ENCODE data around the gene CHST15. TPM values are rescaled to one million over a fixed set of nuclear protein-coding genes. Genes with fewer than 3 reads are reported as not detected.

CHST15 gene
- total RNA-seq, 6 donors from 2014 or later, result 16.1 to 54.5 (median 27.3) TPM

DNA sequence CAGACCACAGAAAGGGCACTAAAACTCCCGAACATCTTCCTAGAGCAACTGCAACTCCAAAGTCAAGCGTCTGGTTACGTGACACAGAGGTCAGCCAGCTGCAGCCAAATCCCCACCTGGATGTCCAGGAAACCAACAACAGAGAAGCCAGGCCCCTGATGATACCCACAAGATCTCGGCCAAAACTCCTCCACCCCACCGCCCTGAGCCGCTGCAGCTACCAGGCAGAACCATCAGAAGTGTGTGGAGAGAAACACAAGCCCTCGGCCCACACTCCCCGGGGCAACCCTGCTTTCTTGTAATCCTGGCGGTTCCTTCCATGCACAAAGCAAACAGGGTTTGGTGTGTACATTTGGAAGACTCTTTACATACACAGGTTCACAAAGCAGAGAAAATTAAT, 8.7 kb downstream of the CHST15 start:
- ATAC-seq (ENCODE audit: low FRiP score in 2 of 2), result no peak
- WGBS, 2 donors, result 68 to 73% methylated on average over 6 to 9 of the region's 9 CpGs
- H3K27ac ChIP-seq, result no peak overlapping the region

DNA sequence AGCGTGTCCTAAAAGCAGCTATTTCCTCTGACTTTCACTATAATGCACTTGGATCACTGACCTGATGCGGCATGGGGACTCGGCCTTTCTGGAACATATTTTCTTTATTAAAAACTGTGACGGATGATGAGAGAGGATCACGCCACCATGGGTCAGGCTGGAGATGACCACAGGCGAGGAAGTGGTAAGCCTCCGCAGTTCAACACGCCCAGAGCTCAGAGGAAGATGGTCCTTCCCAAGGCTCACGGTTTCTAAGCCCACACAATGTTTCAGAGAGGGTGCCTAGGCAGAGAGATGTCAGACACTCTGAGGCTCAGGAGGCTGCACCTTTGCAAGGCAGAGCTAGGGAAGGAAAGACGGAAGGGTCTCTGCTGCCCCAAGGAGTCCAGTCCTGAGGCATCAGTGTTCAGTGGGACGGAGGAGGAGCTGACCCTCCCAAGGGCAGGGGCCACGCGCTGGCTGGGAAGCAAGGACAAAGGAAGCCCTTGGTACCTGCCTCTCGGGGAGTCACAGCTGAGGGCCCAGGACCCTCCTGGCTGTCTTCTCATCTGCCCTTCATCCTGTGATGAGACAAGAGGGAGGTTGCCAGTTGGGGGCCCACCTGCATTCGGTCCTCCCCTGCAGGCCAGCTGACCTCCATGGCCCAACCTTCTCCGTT, 9.5 kb downstream of the CHST15 start:
- DNase-seq (peak in 1 of 2 donors; percentile 38), ATAC-seq (ENCODE audit: low FRiP score in 2 of 2) (peak in 1 of 2 donors; percentile 42)
- no peak overlapping the region for H3K4me3 ChIP-seq
- H3K27me3 ChIP-seq, result no peaks in the 10 kb centered on the region
- 78 to 86% methylated on average over 9 to 16 of the region's 16 CpGs for WGBS, 2 donors
- TF ChIP-seq POLR2AphosphoS5 (IDR thresholded peaks at IDR 0.05), result peak in 1 of 2 donors; percentile 12
- TF ChIP-seq POLR2A (IDR thresholded peaks at IDR 0.05), result no peak
- H3K4me1 ChIP-seq, result peaks cover 0 to 29% (median 25%) of the 10 kb centered on the region in 4 donors
- H3K36me3 ChIP-seq, result no peaks in the 10 kb centered on the region
- no peaks in the 10 kb centered on the region for H3K9me3 ChIP-seq
- no peak overlapping the region for H3K27ac ChIP-seq

More for the DNA sequence above, 8.7 kb downstream of the CHST15 start:
- Histone ChIP-seq H3K27me3 (no peaks in the 10 kb centered on the region), H3K4me1 (peaks cover 2 to 38% (median 32%) of the 10 kb centered on the region in 4 donors), H3K36me3 (no peaks in the 10 kb centered on the region), H3K9me3 (no peaks in the 10 kb centered on the region), H3K4me3 (no peak overlapping the region)
- DNase-seq, result no peak
- no peak for TF ChIP-seq POLR2AphosphoS5 (IDR thresholded peaks at IDR 0.05)
- no peak for TF ChIP-seq EP300 (IDR thresholded peaks at IDR 0.05)
- TF ChIP-seq, protein P1, sequence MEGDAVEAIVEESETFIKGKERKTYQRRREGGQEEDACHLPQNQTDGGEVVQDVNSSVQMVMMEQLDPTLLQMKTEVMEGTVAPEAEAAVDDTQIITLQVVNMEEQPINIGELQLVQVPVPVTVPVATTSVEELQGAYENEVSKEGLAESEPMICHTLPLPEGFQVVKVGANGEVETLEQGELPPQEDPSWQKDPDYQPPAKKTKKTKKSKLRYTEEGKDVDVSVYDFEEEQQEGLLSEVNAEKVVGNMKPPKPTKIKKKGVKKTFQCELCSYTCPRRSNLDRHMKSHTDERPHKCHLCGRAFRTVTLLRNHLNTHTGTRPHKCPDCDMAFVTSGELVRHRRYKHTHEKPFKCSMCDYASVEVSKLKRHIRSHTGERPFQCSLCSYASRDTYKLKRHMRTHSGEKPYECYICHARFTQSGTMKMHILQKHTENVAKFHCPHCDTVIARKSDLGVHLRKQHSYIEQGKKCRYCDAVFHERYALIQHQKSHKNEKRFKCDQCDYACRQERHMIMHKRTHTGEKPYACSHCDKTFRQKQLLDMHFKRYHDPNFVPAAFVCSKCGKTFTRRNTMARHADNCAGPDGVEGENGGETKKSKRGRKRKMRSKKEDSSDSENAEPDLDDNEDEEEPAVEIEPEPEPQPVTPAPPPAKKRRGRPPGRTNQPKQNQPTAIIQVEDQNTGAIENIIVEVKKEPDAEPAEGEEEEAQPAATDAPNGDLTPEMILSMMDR (IDR thresholded peaks at IDR 0.05), result no peak
- TF ChIP-seq POLR2A (IDR thresholded peaks at IDR 0.05), result no peak

DNA sequence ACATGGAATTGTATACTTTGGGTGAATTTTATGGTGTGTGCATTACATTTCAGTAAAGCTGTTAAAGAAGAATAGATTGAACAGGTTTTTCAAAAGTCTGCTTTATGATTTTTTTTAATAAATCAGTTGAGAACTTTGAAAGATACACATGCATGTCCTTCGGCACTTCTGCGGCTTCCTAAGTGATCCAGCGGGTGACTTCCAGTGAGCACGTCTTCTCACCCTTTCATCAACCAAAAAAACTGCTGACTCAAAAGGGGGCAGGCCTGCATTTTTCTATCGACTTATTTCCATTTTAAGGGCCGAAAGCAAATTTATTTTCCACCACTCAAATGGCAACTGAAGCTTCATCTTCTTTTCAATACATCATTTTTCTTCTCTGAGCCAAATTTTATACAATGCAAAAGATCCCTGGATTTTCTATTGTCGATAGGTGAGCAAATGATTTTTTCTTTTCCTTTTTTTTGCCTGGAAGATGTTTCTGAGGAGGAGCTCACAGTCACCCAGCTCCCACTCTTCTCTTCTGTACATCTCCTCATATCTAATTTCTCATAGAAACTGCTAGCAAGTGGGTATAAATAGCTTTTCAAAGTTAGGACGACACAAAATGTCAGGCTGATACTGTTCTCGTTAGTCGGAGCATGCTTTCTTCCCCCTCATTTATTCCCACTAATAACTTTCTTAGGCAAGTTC, 10.2 kb downstream of the CHST15 start:
- H3K4me3 ChIP-seq, result no peak overlapping the region
- 87 to 93% methylated on average over 10 of the region's 10 CpGs for WGBS, 2 donors

DNA sequence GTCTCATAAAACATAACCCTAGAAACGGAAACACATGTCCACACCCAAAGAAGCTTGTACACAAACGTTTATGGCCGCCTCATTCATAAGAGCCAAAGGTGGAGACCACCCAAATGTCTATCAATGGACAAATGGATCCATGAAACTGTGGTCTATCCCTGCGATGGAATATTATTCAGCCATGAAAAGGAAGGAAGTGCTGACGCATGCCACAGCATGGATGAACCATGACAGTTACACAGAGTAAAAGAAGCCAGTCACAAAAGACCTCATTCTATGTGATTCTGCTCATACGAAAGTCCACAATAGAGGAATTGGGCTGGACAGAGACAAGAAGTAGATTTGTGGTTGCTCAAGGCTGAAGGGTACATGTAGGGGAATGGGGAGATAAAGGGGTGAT, 10.8 kb downstream of the CHST15 start:
- no peak for TF ChIP-seq POLR2AphosphoS5 (IDR thresholded peaks at IDR 0.05)
- TF ChIP-seq, protein P1 (IDR thresholded peaks at IDR 0.05), result no peak
- no peak for TF ChIP-seq POLR2A (IDR thresholded peaks at IDR 0.05)
- TF ChIP-seq EP300 (IDR thresholded peaks at IDR 0.05), result no peak
- no peak for ATAC-seq (ENCODE audit: low FRiP score in 2 of 2)
- H3K9me3 ChIP-seq, result no peaks in the 10 kb centered on the region

More for the DNA sequence above, 10.2 kb downstream of the CHST15 start:
- ATAC-seq (ENCODE audit: low FRiP score in 2 of 2) (no peak), DNase-seq (no peak)
- H3K27ac ChIP-seq, result no peak overlapping the region
- TF ChIP-seq EP300 (IDR thresholded peaks at IDR 0.05), result no peak
- H3K27me3 ChIP-seq, result no peaks in the 10 kb centered on the region
- no peaks in the 10 kb centered on the region for H3K9me3 ChIP-seq
- no peaks in the 10 kb centered on the region for H3K36me3 ChIP-seq
- H3K4me1 ChIP-seq, result peaks cover 0 to 22% (median 19%) of the 10 kb centered on the region in 4 donors

DNA sequence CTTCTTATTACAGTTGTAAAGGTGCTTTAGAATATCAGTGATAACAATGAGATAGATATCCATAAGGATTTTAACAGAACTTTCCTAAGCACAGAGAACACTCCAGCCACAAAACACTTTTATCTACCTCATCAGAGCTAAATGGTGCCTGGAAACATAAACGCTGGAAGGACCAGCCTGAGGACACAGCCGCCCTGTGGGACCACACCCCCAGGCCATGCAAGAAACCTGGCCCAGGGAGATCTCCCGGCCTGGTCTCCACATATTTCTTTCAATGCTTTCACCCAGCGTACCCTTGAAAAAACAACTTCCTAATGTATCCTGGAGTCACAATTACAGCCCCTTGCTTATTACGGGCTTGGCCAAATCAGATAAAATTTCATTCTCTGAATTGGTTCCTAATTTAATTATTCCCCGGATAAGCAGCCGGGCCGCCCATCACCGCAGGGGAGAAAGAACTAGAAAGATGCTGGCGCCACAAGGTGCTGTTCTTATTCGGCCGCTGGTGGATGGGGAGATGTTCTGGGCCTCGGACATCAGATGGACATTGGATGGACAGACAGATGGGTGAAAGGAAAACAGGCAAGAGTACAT, 11.8 kb downstream of the CHST15 start:
- H3K27me3 ChIP-seq, result no peaks in the 10 kb centered on the region
- 71 to 84% methylated on average over 13 of the region's 13 CpGs for WGBS, 2 donors
- H3K9me3 ChIP-seq, result no peaks in the 10 kb centered on the region
- H3K4me3 ChIP-seq, result no peak overlapping the region
- no peaks in the 10 kb centered on the region for H3K36me3 ChIP-seq
- no peak overlapping the region for H3K27ac ChIP-seq
- no peak for TF ChIP-seq EP300 (IDR thresholded peaks at IDR 0.05)
- TF ChIP-seq POLR2A (IDR thresholded peaks at IDR 0.05), result no peak
- TF ChIP-seq POLR2AphosphoS5 (IDR thresholded peaks at IDR 0.05), result no peak
- TF ChIP-seq, protein P1 (IDR thresholded peaks at IDR 0.05), result no peak
- DNase-seq (no peak), ATAC-seq (ENCODE audit: low FRiP score in 2 of 2) (no peak)
- peaks cover 0 to 16% (median 7%) of the 10 kb centered on the region in 4 donors for H3K4me1 ChIP-seq

More for the DNA sequence above, 10.8 kb downstream of the CHST15 start:
- Histone ChIP-seq H3K36me3 (no peaks in the 10 kb centered on the region), H3K27me3 (no peaks in the 10 kb centered on the region), H3K4me1 (peaks cover 0 to 16% (median 13%) of the 10 kb centered on the region in 4 donors), H3K27ac (no peak overlapping the region), H3K4me3 (no peak overlapping the region)
- 81 to 94% methylated on average over 6 of the region's 6 CpGs for WGBS, 2 donors
- no peak for DNase-seq
